ENCODE data around the gene BTG4. TPM values are rescaled to one million over a fixed set of nuclear protein-coding genes. Genes with fewer than 3 reads are reported as not detected.

Gene BTG4
- polyA plus RNA-seq, 3 donors: not detected

GRCh38 chr11:111549196-111549868 is 37.1 kb upstream of the BTG4 start:
- H3K9ac ChIP-seq (ENCODE audit: insufficient read depth, low read length, poor library complexity, severe bottlenecking): no peak overlapping the region
- Mint-ChIP-seq H3K4me3 (no peak overlapping the region), H3K36me3 (no peaks in the 10 kb centered on the region), H3K27me3 (ENCODE audit: low read depth in 3 of 3) (peaks cover 0 to 3% (median 0%) of the 10 kb centered on the region in 3 donors), H3K9me3 (no peaks in the 10 kb centered on the region), H3K27ac (no peak overlapping the region), H3K4me1 (peaks cover 5% of the 10 kb centered on the region)
- H3K4me1 ChIP-seq (ENCODE audit: control insufficient read depth in 1 of 2, insufficient read depth in 2 of 2, low read length in 2 of 2): no peaks in the 10 kb centered on the region
- H2AFZ ChIP-seq (ENCODE audit: insufficient read depth, low read depth, low read length, poor library complexity, severe bottlenecking): no peak overlapping the region
- DNase-seq: no peak
- H3K4me2 ChIP-seq (replicated peaks; ENCODE audit: extremely low read depth, low read length, poor library complexity, severe bottlenecking): no peak overlapping the region
- no peak overlapping the region for H3K27ac ChIP-seq (ENCODE audit: low read depth in 1 of 2, low read length in 2 of 2)
- H3K4me3 ChIP-seq (replicated peaks in 1 of 3; ENCODE audit: low read depth in 2 of 3, low read length in 3 of 3): no peak overlapping the region
- WGBS (ENCODE audit: insufficient coverage): 95% methylated on average over 8 of the region's 11 CpGs
- no peak for TF ChIP-seq CTCF (IDR thresholded peaks at IDR 0.05)
- H3K79me2 ChIP-seq (ENCODE audit: insufficient read depth, low read length): no peaks in the 10 kb centered on the region
- H3K36me3 ChIP-seq (replicated peaks in 1 of 2; ENCODE audit: control insufficient read depth in 1 of 2, insufficient read depth in 2 of 2, low read length in 2 of 2): no peaks in the 10 kb centered on the region
- no peaks in the 10 kb centered on the region for H3K27me3 ChIP-seq (ENCODE audit: control insufficient read depth in 2 of 2, insufficient read depth in 2 of 2, low read length in 2 of 2)
- H4K20me1 ChIP-seq (ENCODE audit: insufficient read depth, low read length): no peaks in the 10 kb centered on the region
- no peaks in the 10 kb centered on the region for H3K9me3 ChIP-seq (replicated peaks in 1 of 2; ENCODE audit: control insufficient read depth in 1 of 2, insufficient read depth in 1 of 2, low read length in 2 of 2)
- intact Hi-C loops (cut with micrococcal nuclease): no loop called here

- H2AFZ ChIP-seq (ENCODE audit: insufficient read depth, low read depth, low read length, poor library complexity, severe bottlenecking): no peak overlapping the region
- no peak overlapping the region for H3K4me2 ChIP-seq (replicated peaks; ENCODE audit: extremely low read depth, low read length, poor library complexity, severe bottlenecking)
- no peak for DNase-seq
- no peaks in the 10 kb centered on the region for H3K36me3 Mint-ChIP-seq
- H3K9me3 ChIP-seq (replicated peaks in 1 of 2; ENCODE audit: control insufficient read depth in 1 of 2, insufficient read depth in 1 of 2, low read length in 2 of 2): no peaks in the 10 kb centered on the region
- no peak for TF ChIP-seq CTCF (IDR thresholded peaks at IDR 0.05)
- H3K36me3 ChIP-seq (replicated peaks in 1 of 2; ENCODE audit: control insufficient read depth in 1 of 2, insufficient read depth in 2 of 2, low read length in 2 of 2): no peaks in the 10 kb centered on the region
- H3K4me3 Mint-ChIP-seq: no peak overlapping the region
- no peak overlapping the region for H3K27ac Mint-ChIP-seq
- H3K27ac ChIP-seq (ENCODE audit: low read depth in 1 of 2, low read length in 2 of 2): no peak overlapping the region
- H4K20me1 ChIP-seq (ENCODE audit: insufficient read depth, low read length): no peaks in the 10 kb centered on the region
- H3K9me3 Mint-ChIP-seq: no peaks in the 10 kb centered on the region
- H3K4me3 ChIP-seq (replicated peaks in 1 of 3; ENCODE audit: low read depth in 2 of 3, low read length in 3 of 3): no peak overlapping the region
- 100% methylated on average over 1 of the region's 2 CpGs for WGBS (ENCODE audit: insufficient coverage)
- no peaks in the 10 kb centered on the region for H3K27me3 ChIP-seq (ENCODE audit: control insufficient read depth in 2 of 2, insufficient read depth in 2 of 2, low read length in 2 of 2)
- H3K9ac ChIP-seq (ENCODE audit: insufficient read depth, low read length, poor library complexity, severe bottlenecking): no peak overlapping the region
- H3K4me1 Mint-ChIP-seq: peaks cover 5% of the 10 kb centered on the region
- intact Hi-C loops (cut with micrococcal nuclease): no loop called here
- H3K79me2 ChIP-seq (ENCODE audit: insufficient read depth, low read length): no peaks in the 10 kb centered on the region
- H3K27me3 Mint-ChIP-seq (ENCODE audit: low read depth in 3 of 3): peaks cover 0 to 3% (median 2%) of the 10 kb centered on the region in 3 donors
- no peaks in the 10 kb centered on the region for H3K4me1 ChIP-seq (ENCODE audit: control insufficient read depth in 1 of 2, insufficient read depth in 2 of 2, low read length in 2 of 2)
Measured at GRCh38 chr11:111548525-111548924, 36.3 kb upstream of the BTG4 start.
